ENCODE data around the gene TCP11L2. TPM values are rescaled to one million over a fixed set of nuclear protein-coding genes. Genes with fewer than 3 reads are reported as not detected.

TCP11L2 gene
- total and polyA plus RNA-seq, 2 of the 13 experiments (the other 11 are each of a cell fraction or from before 2014, with no cell fraction given), result 4.6 to 24.1 TPM

DNA sequence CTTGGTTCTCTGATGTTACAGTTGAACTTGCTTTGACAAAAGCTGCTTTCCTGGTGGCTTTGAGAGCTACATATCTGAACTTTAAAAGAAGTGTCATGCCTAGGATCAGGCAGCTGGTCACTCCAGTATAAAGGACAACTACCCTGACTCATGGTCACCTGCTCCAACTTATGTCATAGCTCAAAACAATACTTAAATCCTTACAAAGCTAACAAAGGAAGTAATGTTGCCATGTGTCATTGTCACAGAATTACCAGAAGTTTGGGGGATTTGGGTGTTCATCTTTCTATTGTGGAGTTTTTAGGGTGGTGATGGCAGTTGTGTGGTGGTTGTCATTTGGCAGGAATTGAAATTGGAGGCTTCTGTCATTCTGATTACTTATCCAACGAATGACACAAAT lies 1.8 kb upstream of the TCP11L2 start (continued):
- TF ChIP-seq, protein P1, sequence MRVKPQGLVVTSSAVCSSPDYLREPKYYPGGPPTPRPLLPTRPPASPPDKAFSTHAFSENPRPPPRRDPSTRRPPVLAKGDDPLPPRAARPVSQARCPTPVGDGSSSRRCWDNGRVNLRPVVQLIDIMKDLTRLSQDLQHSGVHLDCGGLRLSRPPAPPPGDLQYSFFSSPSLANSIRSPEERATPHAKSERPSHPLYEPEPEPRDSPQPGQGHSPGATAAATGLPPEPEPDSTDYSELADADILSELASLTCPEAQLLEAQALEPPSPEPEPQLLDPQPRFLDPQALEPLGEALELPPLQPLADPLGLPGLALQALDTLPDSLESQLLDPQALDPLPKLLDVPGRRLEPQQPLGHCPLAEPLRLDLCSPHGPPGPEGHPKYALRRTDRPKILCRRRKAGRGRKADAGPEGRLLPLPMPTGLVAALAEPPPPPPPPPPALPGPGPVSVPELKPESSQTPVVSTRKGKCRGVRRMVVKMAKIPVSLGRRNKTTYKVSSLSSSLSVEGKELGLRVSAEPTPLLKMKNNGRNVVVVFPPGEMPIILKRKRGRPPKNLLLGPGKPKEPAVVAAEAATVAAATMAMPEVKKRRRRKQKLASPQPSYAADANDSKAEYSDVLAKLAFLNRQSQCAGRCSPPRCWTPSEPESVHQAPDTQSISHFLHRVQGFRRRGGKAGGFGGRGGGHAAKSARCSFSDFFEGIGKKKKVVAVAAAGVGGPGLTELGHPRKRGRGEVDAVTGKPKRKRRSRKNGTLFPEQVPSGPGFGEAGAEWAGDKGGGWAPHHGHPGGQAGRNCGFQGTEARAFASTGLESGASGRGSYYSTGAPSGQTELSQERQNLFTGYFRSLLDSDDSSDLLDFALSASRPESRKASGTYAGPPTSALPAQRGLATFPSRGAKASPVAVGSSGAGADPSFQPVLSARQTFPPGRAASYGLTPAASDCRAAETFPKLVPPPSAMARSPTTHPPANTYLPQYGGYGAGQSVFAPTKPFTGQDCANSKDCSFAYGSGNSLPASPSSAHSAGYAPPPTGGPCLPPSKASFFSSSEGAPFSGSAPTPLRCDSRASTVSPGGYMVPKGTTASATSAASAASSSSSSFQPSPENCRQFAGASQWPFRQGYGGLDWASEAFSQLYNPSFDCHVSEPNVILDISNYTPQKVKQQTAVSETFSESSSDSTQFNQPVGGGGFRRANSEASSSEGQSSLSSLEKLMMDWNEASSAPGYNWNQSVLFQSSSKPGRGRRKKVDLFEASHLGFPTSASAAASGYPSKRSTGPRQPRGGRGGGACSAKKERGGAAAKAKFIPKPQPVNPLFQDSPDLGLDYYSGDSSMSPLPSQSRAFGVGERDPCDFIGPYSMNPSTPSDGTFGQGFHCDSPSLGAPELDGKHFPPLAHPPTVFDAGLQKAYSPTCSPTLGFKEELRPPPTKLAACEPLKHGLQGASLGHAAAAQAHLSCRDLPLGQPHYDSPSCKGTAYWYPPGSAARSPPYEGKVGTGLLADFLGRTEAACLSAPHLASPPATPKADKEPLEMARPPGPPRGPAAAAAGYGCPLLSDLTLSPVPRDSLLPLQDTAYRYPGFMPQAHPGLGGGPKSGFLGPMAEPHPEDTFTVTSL (CRISPR knock-in tag; IDR thresholded peaks at IDR 0.05; ENCODE audit: borderline replicate concordance), result no peak
- TF ChIP-seq SAP130 (CRISPR knock-in tag; IDR thresholded peaks at IDR 0.05; ENCODE audit: low read depth) (peak; percentile 59), KLF13 (CRISPR knock-in tag; IDR thresholded peaks at IDR 0.05) (no peak), HMG20A (CRISPR knock-in tag; IDR thresholded peaks at IDR 0.05; ENCODE audit: borderline replicate concordance) (peak; percentile 23; the same call in 1 of the 2 replicates), EP300 (IDR thresholded peaks at IDR 0.05; ENCODE audit: low read depth in 2 of 2, low read length in 2 of 2) (peak in 1 of 2 experiments; percentile 23; a peak in 1 of 4 replicates), EP300 (CRISPR knock-in tag; IDR thresholded peaks at IDR 0.05; ENCODE audit: borderline replicate concordance) (no peak), YY1 (IDR thresholded peaks at IDR 0.05; ENCODE audit: insufficient read depth, insufficient replicate concordance, low read depth, low read length) (no peak), ZFP36L2 (CRISPR knock-in tag; IDR thresholded peaks at IDR 0.05) (no peak), TBL1XR1 (IDR thresholded peaks at IDR 0.05; ENCODE audit: borderline replicate concordance, low read length, partially characterized antibody) (no peak), ISL2 (CRISPR knock-in tag; IDR thresholded peaks at IDR 0.05) (no peak), PAX8 (CRISPR knock-in tag; IDR thresholded peaks at IDR 0.05; ENCODE audit: borderline replicate concordance) (no peak), ZNF329 (CRISPR knock-in tag; IDR thresholded peaks at IDR 0.05; ENCODE audit: low read depth) (no peak), BHLHE40 (IDR thresholded peaks at IDR 0.05; ENCODE audit: low read length) (peak; percentile 36; the same call in 1 of the 2 replicates)
- TF ChIP-seq, protein P2, sequence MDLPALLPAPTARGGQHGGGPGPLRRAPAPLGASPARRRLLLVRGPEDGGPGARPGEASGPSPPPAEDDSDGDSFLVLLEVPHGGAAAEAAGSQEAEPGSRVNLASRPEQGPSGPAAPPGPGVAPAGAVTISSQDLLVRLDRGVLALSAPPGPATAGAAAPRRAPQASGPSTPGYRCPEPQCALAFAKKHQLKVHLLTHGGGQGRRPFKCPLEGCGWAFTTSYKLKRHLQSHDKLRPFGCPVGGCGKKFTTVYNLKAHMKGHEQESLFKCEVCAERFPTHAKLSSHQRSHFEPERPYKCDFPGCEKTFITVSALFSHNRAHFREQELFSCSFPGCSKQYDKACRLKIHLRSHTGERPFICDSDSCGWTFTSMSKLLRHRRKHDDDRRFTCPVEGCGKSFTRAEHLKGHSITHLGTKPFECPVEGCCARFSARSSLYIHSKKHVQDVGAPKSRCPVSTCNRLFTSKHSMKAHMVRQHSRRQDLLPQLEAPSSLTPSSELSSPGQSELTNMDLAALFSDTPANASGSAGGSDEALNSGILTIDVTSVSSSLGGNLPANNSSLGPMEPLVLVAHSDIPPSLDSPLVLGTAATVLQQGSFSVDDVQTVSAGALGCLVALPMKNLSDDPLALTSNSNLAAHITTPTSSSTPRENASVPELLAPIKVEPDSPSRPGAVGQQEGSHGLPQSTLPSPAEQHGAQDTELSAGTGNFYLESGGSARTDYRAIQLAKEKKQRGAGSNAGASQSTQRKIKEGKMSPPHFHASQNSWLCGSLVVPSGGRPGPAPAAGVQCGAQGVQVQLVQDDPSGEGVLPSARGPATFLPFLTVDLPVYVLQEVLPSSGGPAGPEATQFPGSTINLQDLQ (CRISPR knock-in tag; IDR thresholded peaks at IDR 0.05), result no peak
- TF ChIP-seq, protein P3, sequence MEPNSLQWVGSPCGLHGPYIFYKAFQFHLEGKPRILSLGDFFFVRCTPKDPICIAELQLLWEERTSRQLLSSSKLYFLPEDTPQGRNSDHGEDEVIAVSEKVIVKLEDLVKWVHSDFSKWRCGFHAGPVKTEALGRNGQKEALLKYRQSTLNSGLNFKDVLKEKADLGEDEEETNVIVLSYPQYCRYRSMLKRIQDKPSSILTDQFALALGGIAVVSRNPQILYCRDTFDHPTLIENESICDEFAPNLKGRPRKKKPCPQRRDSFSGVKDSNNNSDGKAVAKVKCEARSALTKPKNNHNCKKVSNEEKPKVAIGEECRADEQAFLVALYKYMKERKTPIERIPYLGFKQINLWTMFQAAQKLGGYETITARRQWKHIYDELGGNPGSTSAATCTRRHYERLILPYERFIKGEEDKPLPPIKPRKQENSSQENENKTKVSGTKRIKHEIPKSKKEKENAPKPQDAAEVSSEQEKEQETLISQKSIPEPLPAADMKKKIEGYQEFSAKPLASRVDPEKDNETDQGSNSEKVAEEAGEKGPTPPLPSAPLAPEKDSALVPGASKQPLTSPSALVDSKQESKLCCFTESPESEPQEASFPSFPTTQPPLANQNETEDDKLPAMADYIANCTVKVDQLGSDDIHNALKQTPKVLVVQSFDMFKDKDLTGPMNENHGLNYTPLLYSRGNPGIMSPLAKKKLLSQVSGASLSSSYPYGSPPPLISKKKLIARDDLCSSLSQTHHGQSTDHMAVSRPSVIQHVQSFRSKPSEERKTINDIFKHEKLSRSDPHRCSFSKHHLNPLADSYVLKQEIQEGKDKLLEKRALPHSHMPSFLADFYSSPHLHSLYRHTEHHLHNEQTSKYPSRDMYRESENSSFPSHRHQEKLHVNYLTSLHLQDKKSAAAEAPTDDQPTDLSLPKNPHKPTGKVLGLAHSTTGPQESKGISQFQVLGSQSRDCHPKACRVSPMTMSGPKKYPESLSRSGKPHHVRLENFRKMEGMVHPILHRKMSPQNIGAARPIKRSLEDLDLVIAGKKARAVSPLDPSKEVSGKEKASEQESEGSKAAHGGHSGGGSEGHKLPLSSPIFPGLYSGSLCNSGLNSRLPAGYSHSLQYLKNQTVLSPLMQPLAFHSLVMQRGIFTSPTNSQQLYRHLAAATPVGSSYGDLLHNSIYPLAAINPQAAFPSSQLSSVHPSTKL (CRISPR knock-in tag; IDR thresholded peaks at IDR 0.05), result peak; percentile 60
- TF ChIP-seq, protein P4, sequence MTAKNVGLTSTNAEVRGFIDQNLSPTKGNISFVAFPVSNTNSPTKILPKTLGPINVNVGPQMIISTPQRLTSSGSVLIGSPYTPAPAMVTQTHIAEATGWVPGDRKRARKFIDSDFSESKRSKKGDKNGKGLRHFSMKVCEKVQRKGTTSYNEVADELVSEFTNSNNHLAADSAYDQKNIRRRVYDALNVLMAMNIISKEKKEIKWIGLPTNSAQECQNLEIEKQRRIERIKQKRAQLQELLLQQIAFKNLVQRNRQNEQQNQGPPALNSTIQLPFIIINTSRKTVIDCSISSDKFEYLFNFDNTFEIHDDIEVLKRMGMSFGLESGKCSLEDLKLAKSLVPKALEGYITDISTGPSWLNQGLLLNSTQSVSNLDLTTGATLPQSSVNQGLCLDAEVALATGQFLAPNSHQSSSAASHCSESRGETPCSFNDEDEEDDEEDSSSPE (CRISPR knock-in tag; IDR thresholded peaks at IDR 0.05), result no peak
